ENCODE data around the gene TERT. TPM values are rescaled to one million over a fixed set of nuclear protein-coding genes. Genes with fewer than 3 reads are reported as not detected.

The TERT gene
- polyA plus RNA-seq, 4 donors: 0.18 to 0.39 (median 0.23) TPM

DNA sequence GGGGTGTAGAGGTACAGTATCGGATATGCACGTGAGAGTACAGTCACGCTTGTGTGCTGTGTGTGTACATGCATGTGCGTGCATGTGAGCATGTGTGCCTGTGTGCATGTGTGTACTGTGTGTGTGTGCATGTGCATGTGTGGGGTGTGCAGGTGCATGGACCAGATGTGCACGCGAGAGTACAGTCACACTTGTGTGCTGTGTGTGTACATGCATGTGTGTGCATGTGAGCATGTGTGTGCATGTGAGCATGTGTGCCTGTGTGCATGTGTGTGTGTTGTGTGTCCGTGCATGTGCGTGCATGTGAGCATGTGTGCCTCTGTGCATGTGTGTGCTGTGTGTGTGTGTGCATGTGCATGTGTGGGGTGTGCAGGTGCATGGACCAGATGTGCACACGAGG is 83.2 kb downstream of the TERT start:
- DNase-seq (ENCODE audit: low read depth in 4 of 4, low spot score in 3 of 4): no peak

- DNase-seq (ENCODE audit: low read depth in 4 of 4, low spot score in 3 of 4): no peak
Measured at GRCh38 chr5:1210832-1211251, 84.0 kb downstream of the TERT start.

DNA sequence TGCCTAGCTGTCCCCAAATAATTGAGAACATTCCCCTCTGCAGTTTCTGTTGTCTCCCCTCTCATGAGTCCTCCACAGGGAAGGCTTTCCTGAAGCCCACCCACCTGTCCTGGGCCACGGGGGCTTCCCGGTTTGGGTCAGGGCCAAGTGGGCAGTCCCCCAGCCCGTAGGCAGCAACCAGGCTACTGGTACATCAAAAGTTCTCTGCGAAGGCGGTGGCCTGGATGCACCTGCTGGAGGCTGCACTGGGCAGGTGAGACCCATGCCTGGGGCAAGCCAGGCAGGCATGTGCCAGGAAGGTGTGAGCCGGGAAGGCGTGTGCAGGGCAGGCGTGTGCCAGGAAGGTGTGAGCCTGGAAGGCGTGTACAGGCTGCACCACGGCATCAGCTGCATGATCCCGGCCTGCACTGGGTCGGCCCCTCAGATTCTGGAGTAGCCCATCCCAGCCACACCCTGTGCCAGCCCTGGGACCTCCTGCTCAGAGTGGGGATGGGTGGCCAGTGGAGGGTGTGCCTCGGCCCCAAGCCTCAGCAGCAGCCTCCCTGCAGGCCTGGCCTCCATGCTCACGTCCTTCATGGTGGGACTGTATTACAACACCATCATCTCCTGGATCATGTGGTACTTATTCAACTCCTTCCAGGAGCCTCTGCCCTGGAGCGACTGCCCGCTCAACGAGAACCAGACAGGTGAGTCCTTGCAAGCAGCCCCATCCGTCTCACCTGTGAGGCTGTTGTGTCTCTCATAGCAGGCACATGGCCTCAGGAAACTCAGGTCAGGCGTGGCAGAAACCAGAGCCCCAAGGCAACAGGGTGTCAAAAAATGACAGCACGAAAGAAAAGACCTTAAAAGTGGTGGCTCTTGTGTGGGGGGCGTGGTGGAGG is 84.7 kb downstream of the TERT start:
- DNase-seq (ENCODE audit: low read depth in 4 of 4, low spot score in 3 of 4): no peak

DNA sequence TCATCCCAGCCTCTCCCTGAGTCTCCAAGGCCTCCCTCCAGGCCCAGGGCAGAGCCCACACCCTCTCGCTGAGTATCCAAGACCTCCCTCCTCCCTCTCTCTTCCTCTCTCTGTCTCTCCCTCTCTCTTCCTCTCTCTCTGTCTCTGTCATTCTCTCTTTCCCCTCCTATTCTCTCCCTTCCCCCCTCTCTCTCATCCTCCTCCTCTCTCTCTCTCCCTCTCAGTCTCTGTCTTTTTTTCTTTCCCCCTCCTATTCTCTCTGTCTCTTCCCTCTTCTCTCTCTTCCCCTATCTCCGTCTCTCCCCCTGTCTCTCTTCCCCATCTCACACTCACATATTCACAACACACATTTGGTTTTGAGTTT is 85.4 kb downstream of the TERT start:
- no peak for DNase-seq (ENCODE audit: low read depth in 4 of 4, low spot score in 3 of 4)

DNA sequence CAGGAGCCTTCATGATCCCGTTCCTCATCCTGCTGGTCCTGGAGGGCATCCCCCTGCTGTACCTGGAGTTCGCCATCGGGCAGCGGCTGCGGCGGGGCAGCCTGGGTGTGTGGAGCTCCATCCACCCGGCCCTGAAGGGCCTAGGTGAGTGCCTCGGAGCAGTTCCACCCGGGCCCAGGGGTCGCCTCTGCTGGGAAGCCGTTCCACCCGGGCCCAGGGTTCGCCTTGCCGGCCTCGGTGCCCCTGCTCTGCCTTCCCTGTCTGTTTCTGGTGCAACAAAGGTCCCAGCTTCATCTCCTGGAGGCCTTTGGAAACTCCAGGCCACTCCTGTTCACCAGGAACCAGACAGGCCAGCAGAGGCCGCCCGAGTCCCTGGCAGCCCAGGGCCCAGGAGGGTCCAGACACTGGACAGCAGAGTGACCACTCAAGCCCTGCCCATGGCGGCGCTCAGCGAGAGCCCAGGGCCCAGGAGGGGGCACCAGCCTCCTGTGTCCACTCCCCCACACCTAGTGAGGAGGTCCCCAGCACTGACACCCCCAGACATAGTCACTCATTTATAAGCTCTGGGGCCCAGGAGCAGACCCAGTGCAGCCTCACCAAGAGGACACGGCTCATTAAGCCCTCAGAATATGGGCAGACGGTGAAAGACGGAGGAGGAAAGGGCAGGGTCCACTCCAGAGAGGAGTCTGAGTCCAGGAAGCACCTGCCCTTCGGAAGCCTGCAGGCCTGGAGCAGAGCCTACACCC is 86.0 kb downstream of the TERT start:
- peak in 2 of 4 donors; percentile 53 to 65 for DNase-seq (ENCODE audit: low read depth in 4 of 4, low spot score in 3 of 4)

DNA sequence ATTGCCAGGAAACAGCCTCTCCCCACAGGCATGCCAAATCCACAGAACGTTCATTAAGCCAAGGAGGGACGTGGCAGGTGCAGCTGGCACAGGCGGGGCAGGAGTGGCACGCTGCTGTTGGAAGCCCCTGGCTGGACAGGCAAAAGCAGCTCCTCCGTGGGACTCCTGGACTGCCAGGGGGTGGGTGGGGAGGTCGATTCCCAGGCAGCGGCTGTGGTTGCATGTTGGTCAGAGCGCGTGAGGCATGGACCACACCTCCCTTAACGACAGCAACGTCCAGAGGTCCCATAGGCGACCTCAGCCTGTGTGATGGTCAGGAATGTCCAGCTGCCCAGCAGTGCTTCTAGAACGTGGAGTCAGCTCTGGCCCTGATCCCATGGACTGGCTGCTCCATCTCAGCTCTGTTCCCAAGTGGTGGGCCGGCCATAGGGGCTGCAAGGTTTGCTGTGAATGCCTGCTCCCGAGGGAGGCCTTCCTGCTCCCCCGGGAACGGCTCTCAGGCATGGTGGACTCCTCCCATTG is 86.6 kb downstream of the TERT start:
- no peak for DNase-seq (ENCODE audit: low read depth in 4 of 4, low spot score in 3 of 4)

- DNase-seq (ENCODE audit: low read depth in 4 of 4, low spot score in 3 of 4): no peak
Measured at GRCh38 chr5:1207555-1207954, 87.3 kb downstream of the TERT start.

DNA sequence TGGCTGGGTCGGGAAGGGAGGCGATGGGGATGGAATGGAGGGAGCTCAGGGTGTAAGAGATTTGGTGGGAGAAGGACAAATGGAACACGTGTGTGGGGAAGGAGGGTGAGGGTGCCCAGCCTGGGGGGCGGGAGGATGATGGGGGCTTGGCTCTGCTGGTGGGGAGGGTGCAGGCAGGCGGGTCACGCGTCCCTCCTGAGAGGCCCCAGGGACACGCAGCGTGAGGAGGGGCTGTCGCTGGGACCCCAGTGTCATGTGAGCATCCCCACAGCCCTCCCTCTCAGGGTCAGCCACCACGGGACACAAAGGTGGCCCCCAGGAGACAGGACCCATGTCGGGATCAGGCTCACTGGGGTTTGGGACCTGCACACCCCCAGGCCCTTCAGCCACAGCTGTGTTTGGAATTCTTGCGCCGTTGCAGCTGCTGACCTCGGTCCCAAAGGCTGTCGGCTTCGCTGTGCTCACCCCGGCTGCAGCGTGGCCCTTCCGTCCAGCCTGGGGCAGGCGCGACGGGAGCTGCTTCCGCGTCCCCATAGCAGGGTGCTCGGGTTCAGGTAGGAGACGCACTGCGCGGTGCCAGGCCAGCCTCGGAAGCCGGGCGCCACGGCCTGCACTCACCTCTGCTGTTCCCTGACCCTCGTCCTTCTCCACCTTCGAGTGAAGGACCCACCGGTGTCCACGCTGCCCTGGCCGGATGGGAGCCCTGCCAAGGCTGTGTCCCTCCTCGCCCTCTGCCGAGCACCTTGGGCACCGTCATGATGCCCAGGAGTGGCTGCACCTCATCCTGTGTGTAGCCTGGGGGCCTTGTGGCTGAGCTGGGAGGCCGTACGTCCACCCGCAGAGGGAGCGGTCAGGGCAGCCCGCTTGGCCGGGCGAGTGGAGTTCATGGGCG is 88.1 kb downstream of the TERT start:
- no peak for DNase-seq (ENCODE audit: low read depth in 4 of 4, low spot score in 3 of 4)

DNA sequence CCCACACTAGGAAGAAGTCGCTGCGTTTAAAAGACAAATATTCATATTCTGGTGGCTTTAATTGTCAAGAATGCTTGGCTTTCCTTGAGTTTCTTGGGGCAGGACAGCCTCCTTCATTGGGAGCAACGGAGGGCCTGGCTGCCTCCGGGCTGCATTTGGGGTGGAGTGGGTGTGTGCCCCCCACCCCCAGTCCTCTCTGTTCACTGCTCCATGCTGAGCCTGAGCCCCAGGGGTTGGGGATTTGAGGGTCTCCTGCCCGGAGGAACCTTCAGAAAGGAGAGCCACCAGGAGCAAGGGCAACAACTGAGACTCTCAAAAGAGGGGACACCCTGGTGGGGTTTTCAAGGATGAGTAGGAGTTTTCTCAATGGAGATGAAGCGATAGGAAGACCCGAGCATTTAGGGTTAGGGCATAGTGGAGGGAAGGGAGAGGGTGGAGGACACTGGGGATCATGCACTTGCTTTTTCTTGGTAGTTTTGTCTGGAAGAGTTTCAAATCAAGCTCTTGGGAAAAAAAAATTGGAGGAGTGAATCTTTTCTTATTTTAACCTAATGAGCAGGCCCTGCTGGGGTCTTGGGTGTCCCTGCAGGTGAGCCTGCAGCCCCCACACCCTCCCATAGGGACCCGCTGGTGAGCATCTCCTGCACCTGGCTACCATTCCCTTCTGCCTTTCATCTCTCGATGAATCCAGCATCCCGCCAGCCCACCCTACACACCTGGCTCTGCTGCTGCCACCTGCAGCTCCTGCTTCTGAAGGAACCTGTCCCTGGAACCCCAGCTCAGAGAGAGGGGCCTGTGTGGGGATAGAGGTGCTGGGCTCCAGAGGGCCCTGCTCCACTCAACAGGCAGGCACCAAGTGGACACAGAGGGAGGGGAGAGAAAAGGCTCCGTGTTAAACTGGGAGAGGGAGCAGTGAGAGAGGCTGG is 89.3 kb downstream of the TERT start:
- no peak for DNase-seq (ENCODE audit: low read depth in 4 of 4, low spot score in 3 of 4)

- DNase-seq (ENCODE audit: low read depth in 4 of 4, low spot score in 3 of 4): peak in 1 of 4 donors; percentile 74
Measured at GRCh38 chr5:1204693-1205242, 90.1 kb downstream of the TERT start.

- no peak for DNase-seq (ENCODE audit: low read depth in 4 of 4, low spot score in 3 of 4)
Measured at GRCh38 chr5:1203968-1204692, 90.7 kb downstream of the TERT start.

GRCh38 chr5:1203311-1203967 is 91.4 kb downstream of the TERT start:
- no peak for DNase-seq (ENCODE audit: low read depth in 4 of 4, low spot score in 3 of 4)

Other genes starting within 250 kb of the TERT start
- 10 to 100 TPM; 32.7 to 47.0 (median 33.7) TPM for gene SLC12A7, start 183.0 kb downstream of the TERT start, polyA plus RNA-seq (ENCODE audit: insufficient read length in 4 of 4)
- 10 to 100 TPM; 42.2 to 66.0 (median 60.1) TPM for gene SLC6A19, start 93.5 kb downstream of the TERT start, polyA plus RNA-seq (ENCODE audit: insufficient read length in 4 of 4)
- 1 to 10 TPM in 3 of 4 donors, under 1 TPM in 1; 0.24 to 3.9 (median 1.6) TPM for gene SLC6A18, start 69.7 kb downstream of the TERT start, polyA plus RNA-seq (ENCODE audit: insufficient read length in 4 of 4)
- gene CLPTM1L, start 50.0 kb upstream of the TERT start, polyA plus RNA-seq (ENCODE audit: insufficient read length in 4 of 4): 100 to 1,000 TPM; 116 to 141 (median 125) TPM
- under 1 TPM; 0.41 to 0.64 (median 0.62) TPM for gene SLC6A3, start 150.4 kb upstream of the TERT start, polyA plus RNA-seq (ENCODE audit: insufficient read length in 4 of 4)
- 10 to 100 TPM; 40.9 to 49.8 (median 46.1) TPM for gene LPCAT1, start 228.9 kb upstream of the TERT start, polyA plus RNA-seq (ENCODE audit: insufficient read length in 4 of 4)

Data from right renal pelvis (tissue), 4 donors.